ENCODE data around the gene ATAT1. TPM values are rescaled to one million over a fixed set of nuclear protein-coding genes. Genes with fewer than 3 reads are reported as not detected.

The ATAT1 gene
- total RNA-seq (10 to 100 TPM in 1 of 9 donors, 1 to 10 TPM in 7, under 1 TPM in 1; 0.78 to 10.1 (median 6.8) TPM), polyA plus RNA-seq (10 to 100 TPM; 10.1 to 16.3 (median 13.0) TPM)
- long read RNA-seq, donor 1, partial matches to known transcripts = 0 of 2 reads
- long read RNA-seq, donor 1, other reads (novel, unspliced or antisense) = 0 of 2 reads
- long read RNA-seq, donor 2, partial matches to known transcripts = 0 of 2 reads
- long read RNA-seq, donor 2, other reads (novel, unspliced or antisense) = 0 of 2 reads
- long read RNA-seq, donor 3, transcript ATAT1-206 (13 exons, 1,476 nt) = major isoform, 5 of 108 reads
- long read RNA-seq, donor 3, partial matches to known transcripts = 70 of 108 reads
- long read RNA-seq, donor 3, other reads (novel, unspliced or antisense) = 32 of 108 reads
- long read RNA-seq, donor 4, partial matches to known transcripts = 0 of 1 reads
- long read RNA-seq, donor 4, other reads (novel, unspliced or antisense) = 1 of 1 reads
- long read RNA-seq, donor 5, transcript ATAT1-206 (13 exons, 1,476 nt) = major isoform, 5 of 11 reads
- long read RNA-seq, donor 5, partial matches to known transcripts = 1 of 11 reads
- long read RNA-seq, donor 5, other reads (novel, unspliced or antisense) = 0 of 11 reads
- long read RNA-seq, donor 6 = 0 reads
- long read RNA-seq, donor 7, partial matches to known transcripts = 108 of 133 reads
- long read RNA-seq, donor 7, other reads (novel, unspliced or antisense) = 25 of 133 reads
- long read RNA-seq, donor 8, partial matches to known transcripts = 142 of 236 reads
- long read RNA-seq, donor 8, other reads (novel, unspliced or antisense) = 90 of 236 reads
- long read RNA-seq, donor 9, partial matches to known transcripts = 64 of 91 reads
- long read RNA-seq, donor 9, other reads (novel, unspliced or antisense) = 24 of 91 reads
- long read RNA-seq, donor 10, partial matches to known transcripts = 0 of 1 reads
- long read RNA-seq, donor 10, other reads (novel, unspliced or antisense) = 0 of 1 reads

- H3K27me3 ChIP-seq = no peaks in the 10 kb centered on the region
- H3K27ac ChIP-seq = peak within 1 kb of the TSS; percentile 16 to 91 (median 66)
- TF ChIP-seq CTCF (IDR thresholded peaks at IDR 0.05) = peak in 5 of 6 experiments; percentile 22 to 39 (median 35)
- TF ChIP-seq POLR2A (IDR thresholded peaks at IDR 0.05) = peak; percentile 29
- intact Hi-C loops (cut with DNase I) = loop anchor here in 1 of 2 donors (5.0 kb wide), 1 partner anchor 46 kb away; the partner anchor contains the start of gene DHX16
- peak within 1 kb of the TSS in 3 of 4 donors; percentile 19 to 64 (median 62) for H3K4me3 ChIP-seq
- H3K9me3 ChIP-seq (replicated peaks in 1 of 3) = no peaks in the 10 kb centered on the region
- H3K36me3 ChIP-seq (replicated peaks in 1 of 2) = peaks cover 0 to 73% of the 10 kb centered on the region in 2 donors
- WGBS, 4 donors = 2 to 4% (median 3%) methylated on average over 16 to 36 of the region's 36 CpGs
- peaks cover 9 to 10% of the 10 kb centered on the region in 2 donors for H3K4me1 ChIP-seq (replicated peaks in 1 of 2)
- DNase-seq = peak; percentile 80 to 96 (median 88)
Measured at GRCh38 chr6:30626484-30627366, at the start of gene ATAT1. TSS of gene ATAT1 (plus strand) at chr6:30626874.

GRCh38 chr6:30578051-30578450, 48.6 kb upstream of the ATAT1 start:
- intact Hi-C loops (cut with DNase I) = no loop called here
- peaks cover 0 to 66% of the 10 kb centered on the region in 2 donors for H3K36me3 ChIP-seq (replicated peaks in 1 of 2)
- no peak for DNase-seq
- no peaks in the 10 kb centered on the region for H3K9me3 ChIP-seq (replicated peaks in 1 of 3)
- peaks cover 0 to 18% of the 10 kb centered on the region in 2 donors for H3K4me1 ChIP-seq (replicated peaks in 1 of 2)
- 86 to 93% (median 87%) methylated on average over 8 of the region's 8 CpGs for WGBS, 4 donors
- H3K27me3 ChIP-seq = no peaks in the 10 kb centered on the region
- H3K4me3 ChIP-seq = no peak overlapping the region
- no peak overlapping the region for H3K27ac ChIP-seq
- TF ChIP-seq CTCF (IDR thresholded peaks at IDR 0.05) = no peak
- no peak for TF ChIP-seq POLR2A (IDR thresholded peaks at IDR 0.05)

- Histone ChIP-seq H3K9me3 (replicated peaks in 1 of 3) (no peaks in the 10 kb centered on the region), H3K4me1 (replicated peaks in 1 of 2) (no peaks in the 10 kb centered on the region), H3K4me3 (no peak overlapping the region), H3K27ac (no peak overlapping the region), H3K36me3 (replicated peaks in 1 of 2) (peaks cover 0 to 99% of the 10 kb centered on the region in 2 donors), H3K27me3 (no peaks in the 10 kb centered on the region)
- intact Hi-C loops (cut with DNase I) = loop anchor here in 1 of 2 donors (10.0 kb wide), 1 partner anchor 81 kb away; no protein-coding TSS in a partner anchor
- WGBS, 4 donors = 77 to 89% (median 85%) methylated on average over 5 of the region's 5 CpGs
- no peak for DNase-seq
- TF ChIP-seq POLR2A (IDR thresholded peaks at IDR 0.05) (no peak), CTCF (IDR thresholded peaks at IDR 0.05) (no peak)
Measured at GRCh38 chr6:30583921-30584320, 42.8 kb upstream of the ATAT1 start.

Data from adrenal gland (tissue), 19 donors.